ENCODE data around the gene ASXL2.
"Not testable (repeated sequence)": the region's sequence is repeated elsewhere in the genome, so short reads cannot be mapped to it uniquely, and the experiment has no call there.

ASXL2 gene

GRCh38 chr2:25833566-25833965 is 44.7 kb downstream of the ASXL2 start:
- no peak for DNase-seq (ENCODE audit: low spot score)

GRCh38 chr2:25832897-25833296 is 45.4 kb downstream of the ASXL2 start:
- DNase-seq (ENCODE audit: low spot score) = no peak

- no peak for DNase-seq (ENCODE audit: low spot score)
These were observed 46.4 kb downstream of the ASXL2 start for GRCh38 chr2:25831746-25832449.

GRCh38 chr2:25829828-25830227 is 48.5 kb downstream of the ASXL2 start:
- DNase-seq (ENCODE audit: low spot score) = no peak

GRCh38 chr2:25829377-25829704 is 48.9 kb downstream of the ASXL2 start:
- DNase-seq (ENCODE audit: low spot score) = no peak

- DNase-seq (ENCODE audit: low spot score) = not testable (repeated sequence)
These were observed 49.5 kb downstream of the ASXL2 start for GRCh38 chr2:25828532-25829376.

- DNase-seq (ENCODE audit: low spot score) = no peak
These were observed 53.0 kb downstream of the ASXL2 start for GRCh38 chr2:25825238-25825637.

GRCh38 chr2:25824718-25825117 is 53.6 kb downstream of the ASXL2 start:
- no peak for DNase-seq (ENCODE audit: low spot score)

- no peak for DNase-seq (ENCODE audit: low spot score)
These were observed 54.1 kb downstream of the ASXL2 start for GRCh38 chr2:25824216-25824615.

GRCh38 chr2:25822190-25823117 is 55.8 kb downstream of the ASXL2 start:
- no peak for DNase-seq (ENCODE audit: low spot score)

- no peak for DNase-seq (ENCODE audit: low spot score)
These were observed 56.8 kb downstream of the ASXL2 start for GRCh38 chr2:25821225-25822056.

- DNase-seq (ENCODE audit: low spot score) = no peak
These were observed 58.7 kb downstream of the ASXL2 start for GRCh38 chr2:25819597-25820039.

- DNase-seq (ENCODE audit: low spot score) = no peak
These were observed 60.7 kb downstream of the ASXL2 start for GRCh38 chr2:25817630-25818029.

GRCh38 chr2:25817006-25817405 is 61.3 kb downstream of the ASXL2 start:
- DNase-seq (ENCODE audit: low spot score) = no peak

GRCh38 chr2:25816249-25816648 is 62.0 kb downstream of the ASXL2 start:
- DNase-seq (ENCODE audit: low spot score) = no peak

- DNase-seq (ENCODE audit: low spot score) = no peak
These were observed 63.6 kb downstream of the ASXL2 start for GRCh38 chr2:25814681-25815080.

- DNase-seq (ENCODE audit: low spot score) = no peak
These were observed 67.9 kb downstream of the ASXL2 start for GRCh38 chr2:25810428-25810827.

- DNase-seq (ENCODE audit: low spot score) = no peak
These were observed 68.6 kb downstream of the ASXL2 start for GRCh38 chr2:25809646-25810045.

GRCh38 chr2:25808006-25808383 is 70.3 kb downstream of the ASXL2 start:
- no peak for DNase-seq (ENCODE audit: low spot score)

GRCh38 chr2:25806941-25807340 is 71.3 kb downstream of the ASXL2 start:
- no peak for DNase-seq (ENCODE audit: low spot score)

GRCh38 chr2:25805987-25806386 is 72.3 kb downstream of the ASXL2 start:
- no peak for DNase-seq (ENCODE audit: low spot score)

- no peak for DNase-seq (ENCODE audit: low spot score)
These were observed 73.9 kb downstream of the ASXL2 start for GRCh38 chr2:25804338-25804737.

Measured in D341Med (cell line).